T-helper 2 cell treated with Interferon-gamma antibody and Interleukin-4, amounts not matched to agents 5 μg/mL and 100 μg/mL, for 36 hours (primary cell): ENCODE results near the gene SLC4A8.

Experiments
- DNase-seq: peaks from one replicate; pipeline ENCODE4 v3.0.0; 2021; ENCODE audit warnings: low spot score
- H3K27ac Mint-ChIP-seq: one replicate; pipeline ENCODE4 v1.8.0; 2021; ENCODE audit warnings: mild to moderate bottlenecking, mixed read lengths
- H3K27me3 Mint-ChIP-seq: one replicate; pipeline ENCODE4 v1.8.0; 2021; ENCODE audit warnings: low read depth, mixed read lengths
- H3K36me3 Mint-ChIP-seq: one replicate; pipeline ENCODE4 v1.8.0; 2021; ENCODE audit warnings: low read depth, mixed read lengths
- H3K4me1 Mint-ChIP-seq: one replicate; pipeline ENCODE4 v1.8.0; 2021; ENCODE audit warnings: low read depth, mixed read lengths
- H3K4me3 Mint-ChIP-seq: one replicate; pipeline ENCODE4 v1.8.0; 2022; ENCODE audit warnings: mild to moderate bottlenecking, moderate library complexity, mixed read lengths
- H3K9me3 Mint-ChIP-seq: one replicate; pipeline ENCODE4 v1.8.0; 2021; ENCODE audit warnings: mixed read lengths

Gene SLC4A8

GRCh38 chr12:51390457-51390856 lies 34.2 kb upstream of the SLC4A8 start:
- Mint-ChIP-seq H3K9me3 (no peaks in the 10 kb centered on the region), H3K4me3 (peak overlapping the region; percentile 94), H3K27me3 (no peaks in the 10 kb centered on the region), H3K27ac (peak overlapping the region; percentile 79), H3K4me1 (peaks cover 70% of the 10 kb centered on the region), H3K36me3 (peaks cover 2% of the 10 kb centered on the region)
- DNase-seq: no peak

DNA sequence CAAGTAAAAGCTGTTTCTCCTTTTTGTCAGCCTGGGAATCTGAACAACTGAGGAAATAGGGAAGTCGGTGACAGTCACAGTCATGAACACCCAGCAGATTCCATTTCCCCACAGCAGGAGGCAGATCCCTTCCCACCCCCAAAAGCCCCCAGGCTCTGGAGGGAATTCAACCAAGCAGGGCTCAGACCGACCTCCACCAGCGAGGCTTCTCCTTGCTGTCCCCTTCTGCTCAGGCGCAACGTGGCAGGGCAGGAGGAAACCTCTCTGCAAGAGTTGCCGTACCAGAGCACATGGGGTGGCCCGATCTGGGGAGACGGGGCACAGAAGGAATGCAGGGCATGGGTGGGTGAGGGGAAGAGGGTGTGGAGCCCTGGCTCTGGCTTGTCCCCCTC lies 33.7 kb upstream of the SLC4A8 start:
- no peak for DNase-seq
- H3K36me3 Mint-ChIP-seq: peaks cover 2% of the 10 kb centered on the region
- peak overlapping the region; percentile 94 for H3K4me3 Mint-ChIP-seq
- H3K9me3 Mint-ChIP-seq: no peaks in the 10 kb centered on the region
- H3K27ac Mint-ChIP-seq: peak overlapping the region; percentile 79
- H3K27me3 Mint-ChIP-seq: no peaks in the 10 kb centered on the region
- peaks cover 74% of the 10 kb centered on the region for H3K4me1 Mint-ChIP-seq

GRCh38 chr12:51391283-51392123 lies 33.1 kb upstream of the SLC4A8 start, which contains the start of gene GALNT6:
Gene GALNT6 (minus strand): TSS chr12:51391406. CDS start chr12:51379781, 11,625 bp downstream.
- peak; percentile 61 for DNase-seq
- Mint-ChIP-seq H3K36me3 (peaks cover 2% of the 10 kb centered on the region), H3K27me3 (no peaks in the 10 kb centered on the region)

DNA sequence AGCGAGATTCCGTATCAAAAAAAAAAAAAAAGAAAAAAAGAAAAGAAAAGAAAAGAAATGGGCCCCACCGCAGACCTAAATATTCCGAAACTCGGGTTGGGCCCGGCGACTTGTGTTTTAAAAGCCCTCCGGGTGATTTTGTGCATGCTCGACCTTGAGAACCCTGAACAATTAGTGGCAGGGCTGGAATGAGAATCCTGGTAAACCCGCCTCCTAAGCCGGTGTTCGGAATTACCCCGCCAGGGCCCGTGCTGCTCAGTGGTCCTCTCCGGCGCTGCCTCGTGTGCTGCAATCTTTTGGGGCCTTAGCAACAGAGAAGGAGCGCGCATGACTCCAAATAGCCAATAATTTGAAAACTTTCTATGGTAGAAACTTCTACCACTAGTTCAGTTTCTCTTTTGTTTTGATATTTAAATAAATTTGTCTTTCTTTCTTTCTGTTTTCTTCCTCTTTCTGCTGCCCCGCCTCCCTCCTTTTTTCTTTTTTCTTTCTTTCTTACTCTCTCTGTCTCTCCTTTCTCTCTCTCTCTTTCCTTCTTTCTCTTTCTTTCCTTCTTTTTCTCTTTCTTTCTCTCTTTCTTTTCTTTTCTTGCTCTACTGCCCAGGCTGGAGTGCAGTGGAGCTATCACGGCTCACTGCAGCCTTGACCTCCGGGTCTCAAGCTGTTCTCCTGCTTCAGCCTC lies 31.9 kb upstream of the SLC4A8 start:
- DNase-seq: no peak
- peak overlapping the region; percentile 83 for H3K4me3 Mint-ChIP-seq
- H3K36me3 Mint-ChIP-seq: no peaks in the 10 kb centered on the region

More at GRCh38 chr12:51391283-51392123, 33.1 kb upstream of the SLC4A8 start, which contains the start of gene GALNT6:
- H3K27ac Mint-ChIP-seq: peak within 1 kb of the TSS; percentile 83
- peak within 1 kb of the TSS; percentile 94 for H3K4me3 Mint-ChIP-seq
- peaks cover 74% of the 10 kb centered on the region for H3K4me1 Mint-ChIP-seq
- no peaks in the 10 kb centered on the region for H3K9me3 Mint-ChIP-seq

DNA sequence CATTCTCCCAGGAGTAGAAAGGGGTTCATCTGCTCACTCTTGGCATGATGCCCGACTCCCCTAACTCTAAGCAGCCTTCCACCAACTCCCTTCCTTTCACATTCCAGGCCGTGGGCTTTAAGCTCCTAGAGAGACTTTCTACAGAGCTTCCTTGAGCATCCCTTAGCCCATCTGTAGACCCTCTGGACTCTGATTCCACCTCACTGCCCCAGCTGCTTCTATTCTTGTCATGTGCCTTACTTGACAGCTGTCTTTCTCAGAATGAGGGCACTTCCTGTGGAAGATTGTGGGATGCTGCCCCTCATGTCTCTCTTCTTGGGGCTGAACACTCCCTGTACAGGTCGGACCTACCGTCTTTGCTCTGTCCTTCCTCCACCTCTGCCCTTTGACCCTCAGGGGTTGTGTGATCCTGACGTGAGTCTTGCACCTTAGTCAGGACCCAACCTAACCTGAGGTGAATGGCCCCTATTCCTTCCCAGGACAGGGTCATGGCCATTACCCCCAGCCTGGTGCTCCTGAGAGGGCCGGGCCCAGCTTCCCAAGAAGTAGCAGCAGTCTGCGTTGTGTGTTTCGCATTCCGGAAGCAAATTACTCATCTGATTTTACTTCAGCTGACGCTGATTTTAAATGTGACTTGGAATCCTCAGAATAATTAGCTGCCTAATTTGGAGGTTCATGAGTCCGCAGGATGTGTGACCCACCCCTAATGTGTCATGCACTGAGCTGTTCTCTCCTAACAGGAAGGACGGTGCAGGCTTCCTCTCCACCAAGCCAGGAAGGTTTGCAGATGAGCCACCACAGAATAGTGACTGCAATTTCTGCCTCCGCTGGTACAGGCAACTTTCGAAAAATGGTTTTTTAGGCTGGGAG lies 30.7 kb upstream of the SLC4A8 start:
- Mint-ChIP-seq H3K9me3 (no peaks in the 10 kb centered on the region), H3K27me3 (peaks cover 5% of the 10 kb centered on the region), H3K4me1 (peaks cover 57% of the 10 kb centered on the region), H3K4me3 (peak overlapping the region; percentile 83), H3K27ac (peak overlapping the region; percentile 83), H3K36me3 (no peaks in the 10 kb centered on the region)
- peak; percentile 51 for DNase-seq

More for the DNA sequence above, 31.9 kb upstream of the SLC4A8 start:
- Mint-ChIP-seq H3K4me1 (peaks cover 68% of the 10 kb centered on the region), H3K9me3 (no peaks in the 10 kb centered on the region), H3K27ac (peak overlapping the region; percentile 83), H3K27me3 (peaks cover 2% of the 10 kb centered on the region)

- DNase-seq: peak; percentile 44
- Mint-ChIP-seq H3K4me3 (peak overlapping the region; percentile 78), H3K27ac (peak overlapping the region; percentile 79), H3K36me3 (no peaks in the 10 kb centered on the region), H3K9me3 (no peaks in the 10 kb centered on the region), H3K27me3 (peaks cover 8% of the 10 kb centered on the region), H3K4me1 (peaks cover 46% of the 10 kb centered on the region)
Measured at GRCh38 chr12:51395283-51396230, 29.1 kb upstream of the SLC4A8 start.

DNA sequence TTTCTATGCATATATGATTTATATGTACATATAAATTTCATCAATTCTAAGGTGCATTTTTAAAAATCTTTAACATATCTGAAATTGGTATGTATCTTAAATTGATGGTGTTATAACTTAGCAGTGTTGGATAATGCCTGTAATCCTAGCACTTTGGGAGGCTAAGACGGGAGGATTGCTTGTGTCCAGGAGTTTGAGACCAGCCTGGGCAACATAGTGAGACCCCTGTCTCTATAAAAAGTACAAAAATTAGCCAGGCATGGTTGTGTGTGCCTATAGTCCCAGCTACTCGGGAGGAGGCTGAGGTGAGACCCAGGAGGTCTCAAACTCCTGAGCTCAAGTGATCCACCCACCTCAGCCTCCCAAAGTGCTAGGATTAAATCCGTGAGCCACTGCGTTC lies 27.0 kb upstream of the SLC4A8 start:
- no peak overlapping the region for H3K4me3 Mint-ChIP-seq
- no peak overlapping the region for H3K27ac Mint-ChIP-seq
- peaks cover 36% of the 10 kb centered on the region for H3K4me1 Mint-ChIP-seq
- no peaks in the 10 kb centered on the region for H3K9me3 Mint-ChIP-seq
- H3K36me3 Mint-ChIP-seq: no peaks in the 10 kb centered on the region
- H3K27me3 Mint-ChIP-seq: peaks cover 8% of the 10 kb centered on the region
- no peak for DNase-seq

GRCh38 chr12:51399891-51400290 lies 24.7 kb upstream of the SLC4A8 start:
- Mint-ChIP-seq H3K36me3 (no peaks in the 10 kb centered on the region), H3K4me1 (peaks cover 13% of the 10 kb centered on the region), H3K27ac (no peak overlapping the region), H3K9me3 (no peaks in the 10 kb centered on the region), H3K27me3 (peaks cover 8% of the 10 kb centered on the region), H3K4me3 (no peak overlapping the region)
- no peak for DNase-seq

DNA sequence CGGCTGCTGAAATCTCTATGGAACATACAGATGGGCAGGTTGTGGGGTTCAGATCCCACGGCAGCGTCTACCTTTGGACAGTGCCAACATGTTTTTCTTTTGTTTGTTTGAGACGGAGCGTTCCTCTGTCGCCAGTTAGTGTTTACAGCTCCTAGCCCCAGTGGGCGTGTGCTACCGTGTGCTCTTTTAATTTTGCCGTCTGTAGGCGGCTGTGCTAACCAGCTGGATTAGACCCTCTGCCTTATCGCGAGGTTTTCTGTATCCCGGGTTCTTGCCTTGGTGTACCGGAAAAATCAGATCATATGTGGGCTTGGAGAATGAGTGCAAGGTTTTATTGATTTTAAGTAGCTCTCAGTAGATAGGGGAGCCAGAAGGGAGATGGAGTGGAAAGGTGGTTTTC lies 23.6 kb upstream of the SLC4A8 start:
- Mint-ChIP-seq H3K4me3 (no peak overlapping the region), H3K27me3 (peaks cover 8% of the 10 kb centered on the region), H3K27ac (no peak overlapping the region), H3K36me3 (no peaks in the 10 kb centered on the region), H3K4me1 (peaks cover 2% of the 10 kb centered on the region), H3K9me3 (no peaks in the 10 kb centered on the region)
- DNase-seq: no peak

DNA sequence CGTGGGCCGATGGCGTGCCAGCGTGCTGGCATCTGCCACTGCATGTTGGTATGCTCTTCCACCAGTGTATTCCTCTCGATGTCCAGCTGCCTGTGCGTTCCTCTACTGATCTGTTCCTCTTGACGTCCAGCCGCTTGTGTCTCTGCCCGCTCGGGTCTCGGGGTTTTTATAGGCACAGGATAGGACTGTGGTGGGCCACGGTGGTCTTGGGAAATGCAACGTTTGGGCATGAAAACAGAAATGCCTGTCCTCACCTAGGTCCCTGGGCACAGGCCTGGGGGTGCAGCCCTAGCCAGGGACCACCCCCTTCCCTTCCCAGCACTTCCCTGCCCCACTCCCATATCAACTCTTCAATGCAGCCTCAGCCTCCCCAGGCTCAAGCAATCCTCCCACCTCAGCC lies 23.1 kb upstream of the SLC4A8 start:
- no peak for DNase-seq
- no peaks in the 10 kb centered on the region for H3K36me3 Mint-ChIP-seq
- H3K9me3 Mint-ChIP-seq: no peaks in the 10 kb centered on the region
- H3K27me3 Mint-ChIP-seq: peaks cover 8% of the 10 kb centered on the region
- no peaks in the 10 kb centered on the region for H3K4me1 Mint-ChIP-seq
- no peak overlapping the region for H3K27ac Mint-ChIP-seq
- no peak overlapping the region for H3K4me3 Mint-ChIP-seq

- Mint-ChIP-seq H3K4me3 (no peak overlapping the region), H3K36me3 (no peaks in the 10 kb centered on the region), H3K4me1 (no peaks in the 10 kb centered on the region), H3K27me3 (peaks cover 8% of the 10 kb centered on the region), H3K27ac (no peak overlapping the region), H3K9me3 (no peaks in the 10 kb centered on the region)
- no peak for DNase-seq
Measured at GRCh38 chr12:51401900-51402299, 22.7 kb upstream of the SLC4A8 start.

DNA sequence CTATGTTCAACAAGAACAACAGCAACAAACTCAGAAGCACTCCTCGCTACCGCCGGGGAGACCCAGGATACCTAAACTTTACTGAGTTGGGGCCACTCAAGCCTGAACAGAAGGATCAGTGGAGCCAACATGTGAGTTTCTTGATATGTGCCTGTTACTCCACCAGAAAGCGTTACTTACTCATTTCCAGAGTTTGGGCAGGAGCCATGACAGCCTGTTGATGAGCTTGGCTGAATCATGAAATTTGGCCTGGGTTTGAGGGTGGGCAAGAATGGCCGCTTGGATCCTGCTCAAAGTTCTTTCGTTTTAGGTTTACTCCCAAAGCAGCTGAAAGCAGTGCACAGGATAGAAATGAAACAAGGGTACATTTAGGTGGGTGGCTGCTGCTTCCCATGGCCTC lies 21.5 kb upstream of the SLC4A8 start:
- Mint-ChIP-seq H3K27me3 (peaks cover 4% of the 10 kb centered on the region), H3K9me3 (no peaks in the 10 kb centered on the region), H3K4me1 (peaks cover 6% of the 10 kb centered on the region), H3K4me3 (no peak overlapping the region), H3K36me3 (no peaks in the 10 kb centered on the region), H3K27ac (no peak overlapping the region)
- DNase-seq: no peak

GRCh38 chr12:51403681-51404136 lies 20.9 kb upstream of the SLC4A8 start:
- no peak overlapping the region for H3K27ac Mint-ChIP-seq
- no peaks in the 10 kb centered on the region for H3K9me3 Mint-ChIP-seq
- H3K4me1 Mint-ChIP-seq: peaks cover 6% of the 10 kb centered on the region
- peaks cover 3% of the 10 kb centered on the region for H3K27me3 Mint-ChIP-seq
- H3K4me3 Mint-ChIP-seq: no peak overlapping the region
- no peaks in the 10 kb centered on the region for H3K36me3 Mint-ChIP-seq
- DNase-seq: no peak
